Spleen (tissue), 11 donors: ENCODE measurements around the gene EGLN3. TPM values are rescaled to one million over a fixed set of nuclear protein-coding genes. Genes with fewer than 3 reads are reported as not detected.

Experiments used
- DNase-seq: peaks from one replicate; pipeline ENCODE4 v3.0.0-alpha.2; 2020
- H3K27ac ChIP-seq, 8 donors: fragments of 200-600 bp; sonication (generic) in 7 of 8; 1 replicate in 4 of 8; 2 replicates in 4 of 8; pipeline versions ENCODE4 v1.5.0 to v1.8.0; 2016 to 2021; ENCODE audit warnings: inconsistent platforms in 4 of 8, mild to moderate bottlenecking in 4 of 8, moderate library complexity in 1 of 8
- H3K27me3 ChIP-seq, 7 donors: fragments of 200-600 bp; sonication (generic) in 6 of 7; replicated peaks in 1 of 7; 1 replicate in 4 of 7; 2 replicates in 3 of 7; pipeline versions ENCODE4 v1.5.0 to v1.8.0; 2016 to 2021; ENCODE audit warnings: inconsistent platforms in 3 of 7, mild to moderate bottlenecking in 1 of 7
- H3K36me3 ChIP-seq, 6 donors: fragments of 200-600 bp; sonication (generic) in 5 of 6; 1 replicate in 4 of 6; 2 replicates in 2 of 6; pipeline versions ENCODE4 v1.5.0 to v1.8.0; 2016 to 2021; ENCODE audit warnings: inconsistent platforms in 2 of 6
- H3K4me1 ChIP-seq, 6 donors: fragments of 200-600 bp; sonication (generic) in 5 of 6; 1 replicate in 3 of 6; 2 replicates in 3 of 6; pipeline versions ENCODE4 v1.5.0 to v1.8.0; 2016 to 2021; ENCODE audit warnings: inconsistent platforms in 3 of 6
- H3K4me3 ChIP-seq, 8 donors: fragments of 200-600 bp; sonication (generic) in 7 of 8; 1 replicate in 4 of 8; 2 replicates in 4 of 8; pipeline versions ENCODE4 v1.5.0 to v1.8.0; 2016 to 2021; ENCODE audit warnings: inconsistent platforms in 4 of 8, mild to moderate bottlenecking in 4 of 8, moderate library complexity in 2 of 8
- H3K9me3 ChIP-seq, 8 donors: fragments of 200-600 bp; sonication (generic) in 7 of 8; 1 replicate in 4 of 8; 2 replicates in 4 of 8; pipeline versions ENCODE4 v1.5.0 to v1.8.0; 2016 to 2021; ENCODE audit warnings: inconsistent platforms in 4 of 8
- POLR2A ChIP-seq, 3 donors: fragments of 450-650 bp; IDR thresholded peaks; one replicate each; pipeline ENCODE4 v1.5.1; 2017; ENCODE audit warnings: antibody characterized with exemption in 3 of 3, mild to moderate bottlenecking in 1 of 3
- POLR2AphosphoS5 ChIP-seq, 3 donors: sonication (generic); formaldehyde crosslinking; IDR thresholded peaks; one replicate each; pipeline ENCODE4 v1.5.1; 2017; ENCODE audit warnings: antibody characterized with exemption in 3 of 3
- WGBS, 5 donors: extraction: QIAGEN DNeasy Blood & Tissue Kit in 3 of 5; methylation state at CpG; one replicate each; pipeline versions ENCODE4 v1.1.5 to v1.1.7; 2013 to 2018; 5-methylcytosine and 5-hydroxymethylcytosine counted together
- intact Hi-C: fragments of 100-400 bp; cut with DNase I; formaldehyde crosslinking; loops from one replicate; pipeline ENCODE4 v1.15.0; 2023; ENCODE audit warnings: low total_unique reads
- polyA plus RNA-seq, 3 donors: library from polyadenylated mRNA; stranded (reverse); fragments of 200-250 nt; gene quantifications; one replicate each; pipeline ENCODE4 v1.2.1, GENCODE V29; 2013
- total RNA-seq, 7 donors: library from RNA; depleted of rRNA in 3 of 7; stranded (reverse); fragments of >200 nt in 3 of 7; fragmentation: NEBNext Ultra II Directional in 4 of 7; extraction: Animal tissue kit (Norgen Biotek cat#: 25700) in 4 of 7; gene quantifications; one replicate each; pipeline versions ENCODE4 v1.1.0 to v1.2.1, GENCODE V29; 2016 to 2021
- TF ChIP-seq, protein P1 (sequence below), 11 experiments: fragments of 200-600 bp in 7 of 11; fragments of 450-650 bp in 4 of 11; sonication (generic) in 4 of 11; IDR thresholded peaks in 8 of 11; conservative IDR thresholded peaks in 3 of 11; 1 replicate in 7 of 11; 2 replicates in 4 of 11; pipeline versions ENCODE4 v1.4.0 to v1.8.0; 2016 to 2021; ENCODE audit warnings: antibody characterized with exemption in 11 of 11, inconsistent platforms in 4 of 11, mild to moderate bottlenecking in 1 of 11
- donor health status: healthy with polysubstance abuse.
- donor health status: DM: no; HTN: no; CAD: no; lungs with moderate emphysema.
- donor health status: DM: no; HTN: no; CAD: no.
- donor health status: Bipolar disorder and iron deficiency.
- donor health status: healthy.
- donor health status: DM: no; HTN: no; CAD: no.
- donor health status: DM: yes; HTN: yes; CAD: no.

EGLN3 gene
- total and polyA plus RNA-seq, 10 donors: 4.0 to 21.5 (median 7.8) TPM

DNA sequence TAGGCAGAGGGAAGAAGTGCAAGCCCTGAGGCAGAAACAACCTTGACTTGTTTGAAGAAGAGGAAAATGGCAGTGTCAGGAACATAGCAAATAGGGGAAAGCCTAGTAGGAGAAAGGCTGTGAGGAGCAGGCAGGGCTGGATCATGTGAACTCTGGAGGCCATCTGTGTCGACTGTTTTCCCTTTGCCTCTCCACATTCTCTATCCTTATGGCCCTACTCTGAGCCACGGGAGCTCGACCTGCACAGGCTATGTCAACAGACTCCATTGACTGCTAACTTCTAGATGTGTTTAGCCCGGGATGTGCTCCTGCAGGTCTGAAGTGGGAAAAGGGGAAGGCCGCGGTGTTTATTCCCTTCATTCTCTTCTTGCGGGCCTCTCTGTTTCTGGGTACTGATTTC, 35.2 kb downstream of the EGLN3 start:
- Histone ChIP-seq H3K27me3 (no peaks in the 10 kb centered on the region), H3K9me3 (no peaks in the 10 kb centered on the region), H3K27ac (peak overlapping the region in 1 of 8 donors; percentile 71), H3K36me3 (no peaks in the 10 kb centered on the region), H3K4me3 (no peak overlapping the region), H3K4me1 (peaks cover 5 to 18% (median 8%) of the 10 kb centered on the region in 6 donors)
- TF ChIP-seq POLR2AphosphoS5 (IDR thresholded peaks at IDR 0.05) (no peak), POLR2A (IDR thresholded peaks at IDR 0.05) (no peak)
- TF ChIP-seq, protein P1, sequence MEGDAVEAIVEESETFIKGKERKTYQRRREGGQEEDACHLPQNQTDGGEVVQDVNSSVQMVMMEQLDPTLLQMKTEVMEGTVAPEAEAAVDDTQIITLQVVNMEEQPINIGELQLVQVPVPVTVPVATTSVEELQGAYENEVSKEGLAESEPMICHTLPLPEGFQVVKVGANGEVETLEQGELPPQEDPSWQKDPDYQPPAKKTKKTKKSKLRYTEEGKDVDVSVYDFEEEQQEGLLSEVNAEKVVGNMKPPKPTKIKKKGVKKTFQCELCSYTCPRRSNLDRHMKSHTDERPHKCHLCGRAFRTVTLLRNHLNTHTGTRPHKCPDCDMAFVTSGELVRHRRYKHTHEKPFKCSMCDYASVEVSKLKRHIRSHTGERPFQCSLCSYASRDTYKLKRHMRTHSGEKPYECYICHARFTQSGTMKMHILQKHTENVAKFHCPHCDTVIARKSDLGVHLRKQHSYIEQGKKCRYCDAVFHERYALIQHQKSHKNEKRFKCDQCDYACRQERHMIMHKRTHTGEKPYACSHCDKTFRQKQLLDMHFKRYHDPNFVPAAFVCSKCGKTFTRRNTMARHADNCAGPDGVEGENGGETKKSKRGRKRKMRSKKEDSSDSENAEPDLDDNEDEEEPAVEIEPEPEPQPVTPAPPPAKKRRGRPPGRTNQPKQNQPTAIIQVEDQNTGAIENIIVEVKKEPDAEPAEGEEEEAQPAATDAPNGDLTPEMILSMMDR (IDR thresholded peaks at IDR 0.05 in 8 of 11, conservative IDR thresholded peaks at IDR 0.05 in 3 of 11): no peak
- WGBS, 5 donors: 74 to 84% (median 78%) methylated on average over 7 of the region's 7 CpGs
- intact Hi-C loops: no loop called here
- no peak for DNase-seq

DNA sequence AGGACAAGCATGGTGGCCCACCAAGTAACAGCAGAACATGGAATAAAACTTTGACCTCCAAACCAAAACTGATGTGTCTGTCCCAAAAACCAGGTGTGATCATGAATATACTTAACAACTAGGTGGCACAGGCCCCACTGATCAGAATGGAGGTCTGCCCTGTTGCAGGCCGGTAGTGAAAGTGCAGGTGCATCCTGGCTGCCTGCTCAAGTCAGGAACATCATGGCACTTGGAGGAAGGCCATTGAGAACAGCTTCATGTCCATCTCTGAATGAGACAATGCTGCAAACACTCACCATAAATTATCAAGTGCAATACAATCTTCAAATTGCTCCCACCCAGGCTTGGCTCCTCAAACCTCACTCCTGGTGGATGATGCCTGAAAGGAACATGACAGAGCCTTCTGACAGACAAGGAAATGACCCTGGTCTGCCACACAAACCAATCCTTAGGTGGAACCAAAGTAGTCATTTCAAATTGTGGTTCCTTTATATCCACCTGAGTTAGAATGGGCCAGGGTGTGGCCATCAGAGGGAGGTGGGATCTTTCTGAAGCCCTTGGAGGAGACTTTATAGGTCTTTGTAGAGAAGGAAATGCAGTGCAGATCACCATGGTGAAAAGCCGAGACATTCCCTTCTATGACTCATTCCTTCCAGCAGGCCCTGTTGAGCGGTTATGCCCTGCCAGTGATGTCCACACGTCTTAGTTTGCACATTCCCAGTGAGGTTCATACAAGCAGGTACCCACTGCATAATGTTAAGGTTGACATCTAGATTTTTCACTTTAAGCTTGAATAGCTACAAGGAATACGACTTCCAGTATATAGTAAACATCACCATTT, 36.0 kb downstream of the EGLN3 start:
- no peak for DNase-seq
- Histone ChIP-seq H3K27ac (no peak overlapping the region), H3K4me1 (peaks cover 5 to 18% (median 8%) of the 10 kb centered on the region in 6 donors), H3K9me3 (no peaks in the 10 kb centered on the region), H3K4me3 (no peak overlapping the region), H3K27me3 (no peaks in the 10 kb centered on the region), H3K36me3 (no peaks in the 10 kb centered on the region)
- intact Hi-C loops: no loop called here
- 62 to 77% (median 70%) methylated on average over 5 of the region's 5 CpGs for WGBS, 5 donors
- TF ChIP-seq POLR2AphosphoS5 (IDR thresholded peaks at IDR 0.05): no peak
- TF ChIP-seq, protein P1 (IDR thresholded peaks at IDR 0.05 in 8 of 11, conservative IDR thresholded peaks at IDR 0.05 in 3 of 11): no peak
- no peak for TF ChIP-seq POLR2A (IDR thresholded peaks at IDR 0.05)

DNA sequence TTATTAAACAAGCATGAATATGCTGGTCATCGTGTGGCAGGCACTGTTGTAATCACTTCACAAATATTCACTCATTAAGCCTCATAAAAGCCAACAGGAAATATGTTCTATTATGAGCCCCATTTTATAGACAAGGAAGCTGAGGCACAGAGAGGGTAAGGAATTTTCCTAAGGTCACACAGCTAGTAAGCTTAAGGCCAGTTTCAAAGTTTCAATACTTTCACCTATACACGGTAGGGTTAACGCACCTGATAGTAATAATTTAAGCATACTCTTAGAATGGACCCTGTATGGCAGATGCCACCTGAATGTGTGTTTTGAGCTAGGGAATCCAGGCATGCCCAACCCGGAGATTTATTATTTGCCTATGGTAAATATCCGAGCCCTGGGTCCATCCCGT, 39.8 kb downstream of the EGLN3 start:
- DNase-seq: no peak
- intact Hi-C loops: no loop called here
- Histone ChIP-seq H3K4me1 (no peaks in the 10 kb centered on the region), H3K9me3 (peaks cover 0 to 4% (median 0%) of the 10 kb centered on the region in 8 donors), H3K36me3 (no peaks in the 10 kb centered on the region), H3K4me3 (no peak overlapping the region), H3K27me3 (no peaks in the 10 kb centered on the region), H3K27ac (no peak overlapping the region)
- 87 to 96% (median 91%) methylated on average over 6 of the region's 6 CpGs for WGBS, 5 donors
- TF ChIP-seq POLR2AphosphoS5 (IDR thresholded peaks at IDR 0.05) (no peak), POLR2A (IDR thresholded peaks at IDR 0.05) (no peak)
- TF ChIP-seq, protein P1 (IDR thresholded peaks at IDR 0.05 in 8 of 11, conservative IDR thresholded peaks at IDR 0.05 in 3 of 11): no peak

DNA sequence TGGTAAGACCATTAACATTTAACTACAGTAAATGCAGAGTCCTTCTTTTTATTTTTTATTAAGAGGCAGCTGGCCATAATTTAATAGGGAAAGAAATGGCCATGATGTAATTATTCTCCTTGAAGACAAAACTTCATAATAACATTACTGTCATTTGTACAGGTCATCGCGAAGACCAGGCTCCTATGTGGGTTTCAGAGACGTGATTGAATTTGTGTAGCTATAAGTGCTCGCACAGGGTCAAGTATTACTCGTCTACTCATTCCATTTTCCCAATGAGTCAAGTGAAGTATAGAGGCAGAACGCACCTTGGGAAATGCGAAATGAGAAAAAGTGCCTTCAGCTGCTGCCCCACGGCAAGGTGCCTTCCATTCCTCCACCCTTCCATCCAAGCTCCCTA, 40.4 kb downstream of the EGLN3 start:
- TF ChIP-seq, protein P1 (IDR thresholded peaks at IDR 0.05 in 8 of 11, conservative IDR thresholded peaks at IDR 0.05 in 3 of 11): no peak
- TF ChIP-seq POLR2AphosphoS5 (IDR thresholded peaks at IDR 0.05): no peak
- no peak for TF ChIP-seq POLR2A (IDR thresholded peaks at IDR 0.05)
- no peak overlapping the region for H3K4me3 ChIP-seq
- no peaks in the 10 kb centered on the region for H3K27me3 ChIP-seq
- no peak for DNase-seq
- intact Hi-C loops: no loop called here
- H3K9me3 ChIP-seq: peaks cover 0 to 4% (median 0%) of the 10 kb centered on the region in 8 donors
- no peaks in the 10 kb centered on the region for H3K36me3 ChIP-seq
- WGBS, 5 donors: 90 to 95% (median 94%) methylated on average over 8 of the region's 8 CpGs
- H3K4me1 ChIP-seq: no peaks in the 10 kb centered on the region
- H3K27ac ChIP-seq: no peak overlapping the region
